PC-9 (cell line): ENCODE results near the gene ERVK3-1. TPM values are rescaled to one million over a fixed set of nuclear protein-coding genes. Genes with fewer than 3 reads are reported as not detected.

Experiments used
- BruUV-seq: library from RNA; stranded (reverse); fragments of 400-500 nt; replicated peaks from 2 replicates; lab custom pipeline; 2021; lab: Mats Ljungman, UMichigan
- CTCF ChIA-PET: fragments of 300-600 bp; sonication (Branson Sonifier 250); formaldehyde crosslinking; loops from one replicate; lab custom pipeline; 2022; ENCODE audit warnings: antibody characterized with exemption; lab: Charles Lee
- POLR2A ChIA-PET: fragments of 300-600 bp; sonication (Branson Sonifier 250); formaldehyde crosslinking; loops from one replicate; lab custom pipeline; 2022; ENCODE audit warnings: antibody characterized with exemption; ENCODE audit not compliant: unreplicated experiment; lab: Charles Lee
- DNase-seq, 2 experiments: peaks; one replicate each; pipeline versions ENCODE4 v3.0.0 to v3.0.0-alpha.2; 2015 to 2022; ENCODE audit warnings: mixed read lengths in 1 of 2
- H2AFZ ChIP-seq: fragments of 200-600 bp; sonication (generic); 2 replicates; pipeline ENCODE4 v1.8.1; 2017; ENCODE audit warnings: antibody characterized with exemption
- H3F3A ChIP-seq: fragments of 200-600 bp; sonication (generic); 2 replicates; pipeline ENCODE4 v1.8.1; 2017; ENCODE audit warnings: antibody characterized with exemption, mild to moderate bottlenecking, low read depth; ENCODE audit not compliant: insufficient read depth
- H3K27ac ChIP-seq: fragments of 200-600 bp; sonication (generic); 2 replicates; pipeline ENCODE4 v1.6.1; 2016; ENCODE audit warnings: mixed run types
- H3K27me3 ChIP-seq: fragments of 200-600 bp; sonication (generic); 2 replicates; pipeline ENCODE4 v1.6.1; 2016; ENCODE audit warnings: low read depth, mixed run types; ENCODE audit not compliant: insufficient read depth
- H3K36me3 ChIP-seq: fragments of 200-600 bp; sonication (generic); 2 replicates; pipeline ENCODE4 v1.6.1; 2016; ENCODE audit warnings: low read depth, mixed run types
- H3K4me1 ChIP-seq: fragments of 200-600 bp; sonication (generic); replicated peaks from 2 replicates; pipeline ENCODE4 v1.6.1; 2016; ENCODE audit warnings: mixed run types; ENCODE audit not compliant: insufficient read depth
- H3K4me2 ChIP-seq: fragments of 200-600 bp; sonication (generic); 2 replicates; pipeline ENCODE4 v1.6.1; 2017; ENCODE audit warnings: mixed run types
- H3K4me3 ChIP-seq: fragments of 200-600 bp; sonication (generic); 2 replicates; pipeline ENCODE4 v1.6.1; 2016; ENCODE audit warnings: mixed run types
- H3K79me2 ChIP-seq: fragments of 200-600 bp; sonication (generic); 2 replicates; pipeline ENCODE4 v1.6.1; 2017; ENCODE audit warnings: low read depth, mixed run types
- H3K9me2 ChIP-seq: fragments of 200-600 bp; sonication (generic); 2 replicates; pipeline ENCODE4 v1.8.1; 2017; ENCODE audit warnings: mild to moderate bottlenecking; ENCODE audit not compliant: insufficient read depth
- H3K9me3 ChIP-seq: fragments of 200-600 bp; sonication (generic); 2 replicates; pipeline ENCODE4 v1.8.1; 2016; ENCODE audit warnings: low read depth; ENCODE audit not compliant: insufficient read depth
- H4K20me1 ChIP-seq: fragments of 200-600 bp; sonication (generic); 2 replicates; pipeline ENCODE4 v1.8.1; 2017; ENCODE audit not compliant: insufficient read depth
- EZH2 ChIP-seq: fragments of 200-600 bp; sonication (generic); IDR thresholded peaks from 2 replicates; pipeline ENCODE4 v1.8.0; 2017; ENCODE audit warnings: antibody characterized with exemption, low read depth
- intact Hi-C: fragments of 100-400 bp; cut with micrococcal nuclease; formaldehyde crosslinking; loops from one replicate; pipeline ENCODE4 v1.10.0; 2022; ENCODE audit not compliant: unreplicated experiment
- total RNA-seq: library from RNA; stranded (reverse); gene quantifications from 2 replicates; pipeline ENCODE4 v1.2.3, GENCODE V29; 2021
- TF ChIP-seq, protein P1 (sequence below): fragments of 200-600 bp; sonication (generic); conservative IDR thresholded peaks from 2 replicates; pipeline ENCODE4 v1.6.1; 2017; ENCODE audit warnings: mixed run types, antibody characterized with exemption, mild to moderate bottlenecking, moderate library complexity

ERVK3-1 gene
- total RNA-seq, 1 experiment from 2014 or later, result 21.3 TPM

- H3K36me3 ChIP-seq, result 0 out of 2 replicates have a peak, but pooled peaks cover 6% of the 10 kb centered on the region
- peaks cover 3% of the 10 kb centered on the region for H3K4me1 ChIP-seq
- intact Hi-C loops, result no loop called here
- H3F3A ChIP-seq, result no peaks in the 10 kb centered on the region
- no peak overlapping the region for H3K4me3 ChIP-seq
- ChIA-PET POLR2A (no interaction called here), CTCF (no interaction called here)
- no peak overlapping the region for H2AFZ ChIP-seq
- H3K79me2 ChIP-seq, result peaks cover 6% of the 10 kb centered on the region; the same call in 1 of the 2 replicates
- no peaks in the 10 kb centered on the region for H4K20me1 ChIP-seq
- no TSS peak for BruUV-seq
- H3K9me2 ChIP-seq, result no peaks in the 10 kb centered on the region
- H3K4me2 ChIP-seq, result no peak overlapping the region
- no peak for DNase-seq
- no peaks in the 10 kb centered on the region for H3K9me3 ChIP-seq
- TF ChIP-seq, protein P1, sequence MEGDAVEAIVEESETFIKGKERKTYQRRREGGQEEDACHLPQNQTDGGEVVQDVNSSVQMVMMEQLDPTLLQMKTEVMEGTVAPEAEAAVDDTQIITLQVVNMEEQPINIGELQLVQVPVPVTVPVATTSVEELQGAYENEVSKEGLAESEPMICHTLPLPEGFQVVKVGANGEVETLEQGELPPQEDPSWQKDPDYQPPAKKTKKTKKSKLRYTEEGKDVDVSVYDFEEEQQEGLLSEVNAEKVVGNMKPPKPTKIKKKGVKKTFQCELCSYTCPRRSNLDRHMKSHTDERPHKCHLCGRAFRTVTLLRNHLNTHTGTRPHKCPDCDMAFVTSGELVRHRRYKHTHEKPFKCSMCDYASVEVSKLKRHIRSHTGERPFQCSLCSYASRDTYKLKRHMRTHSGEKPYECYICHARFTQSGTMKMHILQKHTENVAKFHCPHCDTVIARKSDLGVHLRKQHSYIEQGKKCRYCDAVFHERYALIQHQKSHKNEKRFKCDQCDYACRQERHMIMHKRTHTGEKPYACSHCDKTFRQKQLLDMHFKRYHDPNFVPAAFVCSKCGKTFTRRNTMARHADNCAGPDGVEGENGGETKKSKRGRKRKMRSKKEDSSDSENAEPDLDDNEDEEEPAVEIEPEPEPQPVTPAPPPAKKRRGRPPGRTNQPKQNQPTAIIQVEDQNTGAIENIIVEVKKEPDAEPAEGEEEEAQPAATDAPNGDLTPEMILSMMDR, result no peak
- no peak for TF ChIP-seq EZH2
- H3K27me3 ChIP-seq, result no peaks in the 10 kb centered on the region
- no peak overlapping the region for H3K27ac ChIP-seq
These were observed 6.2 kb downstream of the ERVK3-1 start for GRCh38 chr19:58311345-58311865.

- no TSS peak for BruUV-seq
These were observed 10.4 kb downstream of the ERVK3-1 start for GRCh38 chr19:58315580-58315979.

GRCh38 chr19:58317476-58318072, 12.4 kb downstream of the ERVK3-1 start:
- H3F3A ChIP-seq, result peaks cover 6% of the 10 kb centered on the region; the same call in 1 of the 2 replicates
- POLR2A ChIA-PET, result no interaction called here
- CTCF ChIA-PET, result no interaction called here
- intact Hi-C loops, result no loop called here
- no peak overlapping the region for H3K27ac ChIP-seq
- no peaks in the 10 kb centered on the region for H3K4me1 ChIP-seq
- H3K9me3 ChIP-seq, result no peaks in the 10 kb centered on the region
- no peaks in the 10 kb centered on the region for H3K79me2 ChIP-seq
- H3K27me3 ChIP-seq, result no peaks in the 10 kb centered on the region
- no peaks in the 10 kb centered on the region for H4K20me1 ChIP-seq
- no peaks in the 10 kb centered on the region for H3K36me3 ChIP-seq
- no TSS peak for BruUV-seq
- H2AFZ ChIP-seq, result no peak overlapping the region
- H3K9me2 ChIP-seq, result no peaks in the 10 kb centered on the region
- no peak overlapping the region for H3K4me2 ChIP-seq
- no peak overlapping the region for H3K4me3 ChIP-seq
- DNase-seq, result no peak
- TF ChIP-seq, protein P1, result no peak
- no peak for TF ChIP-seq EZH2

More at GRCh38 chr19:58315580-58315979, 10.4 kb downstream of the ERVK3-1 start:
- no peaks in the 10 kb centered on the region for H3K9me3 ChIP-seq
- H3K9me2 ChIP-seq, result no peaks in the 10 kb centered on the region
- no peak overlapping the region for H3K4me3 ChIP-seq
- H3F3A ChIP-seq, result peaks cover 6% of the 10 kb centered on the region; the same call in 1 of the 2 replicates
- H3K4me1 ChIP-seq, result no peaks in the 10 kb centered on the region
- no peak overlapping the region for H3K27ac ChIP-seq
- no peak overlapping the region for H2AFZ ChIP-seq
- no peaks in the 10 kb centered on the region for H3K79me2 ChIP-seq
- H3K27me3 ChIP-seq, result no peaks in the 10 kb centered on the region
- H3K4me2 ChIP-seq, result no peak overlapping the region
- intact Hi-C loops, result no loop called here
- DNase-seq, result no peak
- H3K36me3 ChIP-seq, result 0 out of 2 replicates have a peak, but pooled peaks cover 6% of the 10 kb centered on the region
- TF ChIP-seq, protein P1, result no peak
- no peak for TF ChIP-seq EZH2
- CTCF ChIA-PET, result no interaction called here
- POLR2A ChIA-PET, result no interaction called here
- no peaks in the 10 kb centered on the region for H4K20me1 ChIP-seq
